Breast epithelium (tissue), 4 donors: ENCODE results near the gene NUMB. TPM values are rescaled to one million over a fixed set of nuclear protein-coding genes. Genes with fewer than 3 reads are reported as not detected.
A peak's percentile ranks its signal among the peaks of the same experiment; 100 is the strongest.

Source experiments
- DNase-seq, 2 donors: peaks; one replicate each; pipeline ENCODE4 v3.0.0-alpha.2; 2019; ENCODE audit warnings: low spot score in 2 of 2
- H3K27ac ChIP-seq, 2 donors: fragments of 200-600 bp; sonication (generic) in 1 of 2; one replicate each; pipeline ENCODE4 v1.5.1; 2016 to 2019; ENCODE audit warnings: mild to moderate bottlenecking in 1 of 2
- H3K27me3 ChIP-seq, 2 donors: fragments of 200-600 bp; sonication (generic) in 1 of 2; one replicate each; pipeline versions ENCODE4 v1.5.1 to v1.6.0; 2017 to 2019; ENCODE audit warnings: control low read depth in 1 of 2, mild to moderate bottlenecking in 1 of 2
- H3K36me3 ChIP-seq: fragments of 200-600 bp; one replicate; pipeline ENCODE4 v1.5.1; 2019
- H3K4me1 ChIP-seq, 2 donors: fragments of 200-600 bp; sonication (generic); one replicate each; pipeline ENCODE4 v1.5.1; 2016 to 2019; ENCODE audit warnings: control low read depth in 1 of 2
- H3K4me3 ChIP-seq, 3 donors: fragments of 200-600 bp; sonication (generic); 1 replicate in 2 of 3; 2 replicates in 1 of 3; pipeline ENCODE4 v1.5.1; 2016 to 2019; ENCODE audit warnings: mild to moderate bottlenecking in 3 of 3, moderate library complexity in 2 of 3
- H3K9me3 ChIP-seq, 2 donors: fragments of 200-600 bp; sonication (generic) in 1 of 2; one replicate each; pipeline ENCODE4 v1.5.1; 2016 to 2019; ENCODE audit warnings: control low read depth in 1 of 2
- CTCF ChIP-seq, 3 donors: fragments of 450-650 bp; IDR thresholded peaks; one replicate each; pipeline ENCODE4 v1.5.1; 2016 to 2017; ENCODE audit warnings: antibody characterized with exemption in 3 of 3, mild to moderate bottlenecking in 3 of 3, moderate library complexity in 3 of 3
- POLR2A ChIP-seq: fragments of 450-650 bp; IDR thresholded peaks from one replicate; pipeline ENCODE4 v1.6.1; 2016; ENCODE audit warnings: antibody characterized with exemption, mild to moderate bottlenecking, moderate library complexity
- POLR2AphosphoS5 ChIP-seq, 3 donors: sonication (generic); formaldehyde crosslinking; IDR thresholded peaks; one replicate each; pipeline ENCODE4 v1.6.1; 2017; ENCODE audit warnings: antibody characterized with exemption in 3 of 3
- intact Hi-C: fragments of 100-400 bp; cut with DNase I; formaldehyde crosslinking; loops from one replicate; pipeline ENCODE4 v1.15.1; 2023; ENCODE audit warnings: low total_unique reads
- total RNA-seq, 3 donors: library from RNA; depleted of rRNA; stranded (reverse); fragments of >200 nt; gene quantifications; one replicate each; pipeline ENCODE4 v1.1.0, GENCODE V29; 2016

Gene NUMB
- total RNA-seq, 3 donors from 2014 or later = 49.6 to 84.0 (median 61.6) TPM

DNA sequence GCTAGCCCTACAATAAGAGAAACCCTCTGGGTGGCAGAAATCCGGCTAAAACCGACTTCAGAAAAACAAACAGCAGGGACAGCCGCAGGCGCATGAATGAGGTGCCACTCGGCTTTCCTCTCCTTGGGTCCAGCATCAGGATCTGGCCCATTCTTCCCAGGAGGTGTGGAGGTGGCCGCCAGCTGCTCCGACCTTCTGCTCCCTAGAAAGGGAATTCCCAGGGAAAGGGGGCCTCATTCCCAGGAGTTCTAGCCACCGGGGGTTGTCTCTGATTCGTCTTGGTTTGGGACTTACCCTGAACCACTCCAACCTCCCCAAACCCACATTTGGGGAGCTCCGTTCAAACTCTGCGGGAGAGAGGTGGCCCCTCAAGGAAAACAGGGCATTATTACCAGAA is 208.0 kb downstream of the NUMB start:
- Histone ChIP-seq H3K9me3 (no peaks in the 10 kb centered on the region), H3K4me1 (no peaks in the 10 kb centered on the region), H3K27ac (no peak overlapping the region), H3K27me3 (no peaks in the 10 kb centered on the region), H3K4me3 (no peak overlapping the region), H3K36me3 (no peaks in the 10 kb centered on the region)
- intact Hi-C loops = no loop called here
- no peak for DNase-seq
- TF ChIP-seq CTCF (IDR thresholded peaks at IDR 0.05) (no peak), POLR2A (no peak), POLR2AphosphoS5 (IDR thresholded peaks at IDR 0.05) (no peak)

GRCh38 chr14:73249564-73250316 is 208.6 kb downstream of the NUMB start:
- no peak for TF ChIP-seq POLR2A
- TF ChIP-seq POLR2AphosphoS5 (IDR thresholded peaks at IDR 0.05) = no peak
- no peak for TF ChIP-seq CTCF (IDR thresholded peaks at IDR 0.05)
- no peak overlapping the region for H3K4me3 ChIP-seq
- no peaks in the 10 kb centered on the region for H3K36me3 ChIP-seq
- no peak for DNase-seq
- no peaks in the 10 kb centered on the region for H3K27me3 ChIP-seq
- H3K27ac ChIP-seq = no peak overlapping the region
- no peaks in the 10 kb centered on the region for H3K9me3 ChIP-seq
- H3K4me1 ChIP-seq = no peaks in the 10 kb centered on the region
- intact Hi-C loops = no loop called here

GRCh38 chr14:73249108-73249507 is 209.2 kb downstream of the NUMB start:
- H3K27ac ChIP-seq = no peak overlapping the region
- intact Hi-C loops = no loop called here
- H3K4me3 ChIP-seq = no peak overlapping the region
- DNase-seq = no peak
- no peaks in the 10 kb centered on the region for H3K27me3 ChIP-seq
- H3K36me3 ChIP-seq = no peaks in the 10 kb centered on the region
- no peaks in the 10 kb centered on the region for H3K4me1 ChIP-seq
- no peaks in the 10 kb centered on the region for H3K9me3 ChIP-seq
- TF ChIP-seq POLR2AphosphoS5 (IDR thresholded peaks at IDR 0.05) (no peak), POLR2A (no peak), CTCF (IDR thresholded peaks at IDR 0.05) (no peak)

- Histone ChIP-seq H3K27me3 (no peaks in the 10 kb centered on the region), H3K27ac (peak overlapping the region in 1 of 2 donors; percentile 32), H3K4me1 (no peaks in the 10 kb centered on the region), H3K4me3 (no peak overlapping the region), H3K36me3 (no peaks in the 10 kb centered on the region), H3K9me3 (no peaks in the 10 kb centered on the region)
- no peak for DNase-seq
- TF ChIP-seq POLR2A (no peak), CTCF (IDR thresholded peaks at IDR 0.05) (no peak), POLR2AphosphoS5 (IDR thresholded peaks at IDR 0.05) (no peak)
- intact Hi-C loops = no loop called here
Measured at GRCh38 chr14:73248108-73248868, 210.1 kb downstream of the NUMB start.
